Neural progenitor cell (in vitro differentiated cells): Measurements from ENCODE around the gene PTPN4. TPM values are rescaled to one million over a fixed set of nuclear protein-coding genes. Genes with fewer than 3 reads are reported as not detected.

ENCODE experiments used
- DNase-seq: peaks from one replicate; pipeline ENCODE4 v3.0.0-alpha.2; 2016; ENCODE audit warnings: low spot score
- H2AFZ ChIP-seq: fragments of 200-600 bp; sonication (generic); replicated peaks from 2 replicates; pipeline ENCODE4 v1.6.1; 2016; ENCODE audit warnings: antibody characterized with exemption
- H3F3A ChIP-seq: fragments of 200-600 bp; sonication (generic); 2 replicates; pipeline ENCODE4 v1.6.1; 2016; ENCODE audit warnings: antibody characterized with exemption, low read depth
- H3K27ac ChIP-seq: fragments of 200-600 bp; sonication (generic); 2 replicates; pipeline ENCODE4 v1.5.1; 2016; ENCODE audit warnings: mild to moderate bottlenecking
- H3K27me3 ChIP-seq: fragments of 200-600 bp; sonication (generic); 2 replicates; pipeline ENCODE4 v1.6.1; 2016; ENCODE audit warnings: mild to moderate bottlenecking, moderate library complexity
- H3K36me3 ChIP-seq: fragments of 200-600 bp; sonication (generic); 2 replicates; pipeline ENCODE4 v1.5.1; 2016
- H3K4me1 ChIP-seq: fragments of 200-600 bp; sonication (generic); 2 replicates; pipeline ENCODE4 v1.6.1; 2016; ENCODE audit warnings: mixed run types
- H3K4me2 ChIP-seq: fragments of 200-600 bp; sonication (generic); 2 replicates; pipeline ENCODE4 v1.6.1; 2016
- H3K4me3 ChIP-seq: fragments of 200-600 bp; sonication (generic); 2 replicates; pipeline ENCODE4 v1.5.1; 2016
- H3K79me2 ChIP-seq: fragments of 200-600 bp; sonication (generic); 2 replicates; pipeline ENCODE4 v1.6.1; 2016; ENCODE audit warnings: low read depth
- H3K9ac ChIP-seq: fragments of 200-600 bp; sonication (generic); 2 replicates; pipeline ENCODE4 v1.6.1; 2016
- H3K9me3 ChIP-seq: fragments of 200-600 bp; sonication (generic); 2 replicates; pipeline ENCODE4 v1.5.1; 2016; ENCODE audit warnings: low read depth
- H4K20me1 ChIP-seq: fragments of 200-600 bp; sonication (generic); 2 replicates; pipeline ENCODE4 v1.6.1; 2016; ENCODE audit warnings: low read depth
- H3K27ac Mint-ChIP-seq: 3 replicates; pipeline ENCODE4 v1.8.0; 2021; ENCODE audit warnings: mixed read lengths
- H3K27me3 Mint-ChIP-seq: 2 replicates; pipeline ENCODE4 v1.8.0; 2022; ENCODE audit warnings: low read depth, mild to moderate bottlenecking, inconsistent platforms, moderate library complexity, mixed read lengths; ENCODE audit not compliant: insufficient read depth
- H3K36me3 Mint-ChIP-seq: 3 replicates; pipeline ENCODE4 v1.8.0; 2021; ENCODE audit warnings: mixed read lengths
- H3K4me1 Mint-ChIP-seq: 3 replicates; pipeline ENCODE4 v1.8.0; 2021; ENCODE audit warnings: mixed read lengths
- H3K4me3 Mint-ChIP-seq: 3 replicates; pipeline ENCODE4 v1.8.0; 2021; ENCODE audit warnings: mild to moderate bottlenecking, moderate library complexity, mixed read lengths
- H3K9me3 Mint-ChIP-seq: 3 replicates; pipeline ENCODE4 v1.8.0; 2020; ENCODE audit warnings: mixed read lengths
- CTCF ChIP-seq: fragments of 200-600 bp; sonication (generic); IDR thresholded peaks from 2 replicates; pipeline ENCODE4 v1.5.1; 2017; ENCODE audit warnings: antibody characterized with exemption, mild to moderate bottlenecking
- EZH2 ChIP-seq: fragments of 200-600 bp; sonication (generic); IDR thresholded peaks from 2 replicates; pipeline ENCODE4 v1.6.1; 2017; ENCODE audit warnings: antibody characterized with exemption, mild to moderate bottlenecking, moderate library complexity
- EZH2phosphoT487 ChIP-seq: fragments of 200-600 bp; sonication (generic); IDR thresholded peaks from 2 replicates; pipeline ENCODE4 v1.6.1; 2017; ENCODE audit warnings: antibody characterized with exemption
- total RNA-seq: library from RNA; depleted of rRNA; stranded (reverse); fragments of >200 nt; gene quantifications from 2 replicates; pipeline ENCODE4 v1.2.3, GENCODE V29; 2015; ENCODE audit warnings: low replicate concordance

The PTPN4 gene
- total RNA-seq, 1 donor from 2014 or later, result 51.8 TPM

GRCh38 chr2:119735565-119735964, 24.2 kb upstream of the PTPN4 start:
- Histone ChIP-seq H3K79me2 (no peaks in the 10 kb centered on the region), H3K27ac (no peak overlapping the region), H3K36me3 (no peaks in the 10 kb centered on the region), H3K4me2 (no peak overlapping the region), H4K20me1 (no peaks in the 10 kb centered on the region), H2AFZ (no peak overlapping the region), H3K9me3 (no peaks in the 10 kb centered on the region), H3K4me1 (peaks cover 21% of the 10 kb centered on the region), H3K4me3 (no peak overlapping the region), H3K9ac (no peak overlapping the region), H3K27me3 (no peaks in the 10 kb centered on the region), H3F3A (peaks cover 13% of the 10 kb centered on the region)
- Mint-ChIP-seq H3K4me3 (no peak overlapping the region), H3K4me1 (peaks cover 22% of the 10 kb centered on the region), H3K27me3 (no peaks in the 10 kb centered on the region), H3K27ac (no peak overlapping the region), H3K9me3 (no peaks in the 10 kb centered on the region), H3K36me3 (no peaks in the 10 kb centered on the region)
- DNase-seq, result no peak
- no peak for TF ChIP-seq EZH2
- no peak for TF ChIP-seq EZH2phosphoT487
- no peak for TF ChIP-seq CTCF

- no peaks in the 10 kb centered on the region for H3K36me3 ChIP-seq
- H3K9me3 ChIP-seq, result no peaks in the 10 kb centered on the region
- Mint-ChIP-seq H3K9me3 (no peaks in the 10 kb centered on the region), H3K4me3 (no peak overlapping the region), H3K36me3 (no peaks in the 10 kb centered on the region), H3K4me1 (peaks cover 21% of the 10 kb centered on the region), H3K27me3 (no peaks in the 10 kb centered on the region), H3K27ac (no peak overlapping the region)
- H3K9ac ChIP-seq, result no peak overlapping the region
- no peaks in the 10 kb centered on the region for H3K27me3 ChIP-seq
- no peak overlapping the region for H3K27ac ChIP-seq
- no peak for DNase-seq
- H2AFZ ChIP-seq, result no peak overlapping the region
- H3K4me1 ChIP-seq, result peaks cover 21% of the 10 kb centered on the region
- no peaks in the 10 kb centered on the region for H4K20me1 ChIP-seq
- no peaks in the 10 kb centered on the region for H3K79me2 ChIP-seq
- TF ChIP-seq EZH2phosphoT487, result no peak
- TF ChIP-seq CTCF, result no peak
- TF ChIP-seq EZH2, result no peak
- no peak overlapping the region for H3K4me2 ChIP-seq
- H3F3A ChIP-seq, result peaks cover 13% of the 10 kb centered on the region
- H3K4me3 ChIP-seq, result no peak overlapping the region
Observed at GRCh38 chr2:119736021-119736420, 23.7 kb upstream of the PTPN4 start.

- H2AFZ ChIP-seq, result no peak overlapping the region
- H3K27ac ChIP-seq, result no peak overlapping the region
- no peak for DNase-seq
- H3K36me3 ChIP-seq, result no peaks in the 10 kb centered on the region
- no peaks in the 10 kb centered on the region for H3K9me3 ChIP-seq
- no peaks in the 10 kb centered on the region for H3K9me3 Mint-ChIP-seq
- H3K4me1 ChIP-seq, result peaks cover 21% of the 10 kb centered on the region
- H3K27me3 ChIP-seq, result no peaks in the 10 kb centered on the region
- TF ChIP-seq CTCF (no peak), EZH2phosphoT487 (no peak), EZH2 (no peak)
- H3K4me3 ChIP-seq, result no peak overlapping the region
- H3K36me3 Mint-ChIP-seq, result no peaks in the 10 kb centered on the region
- no peaks in the 10 kb centered on the region for H3K79me2 ChIP-seq
- peaks cover 13% of the 10 kb centered on the region for H3F3A ChIP-seq
- peaks cover 21% of the 10 kb centered on the region for H3K4me1 Mint-ChIP-seq
- H3K4me2 ChIP-seq, result no peak overlapping the region
- no peaks in the 10 kb centered on the region for H4K20me1 ChIP-seq
- no peaks in the 10 kb centered on the region for H3K27me3 Mint-ChIP-seq
- H3K9ac ChIP-seq, result no peak overlapping the region
- H3K4me3 Mint-ChIP-seq, result no peak overlapping the region
- no peak overlapping the region for H3K27ac Mint-ChIP-seq
Observed at GRCh38 chr2:119739580-119740255, 20.0 kb upstream of the PTPN4 start.
